SK-N-SH treated with all-trans-retinoic acid at 6 μM for 48 hours (cell line): ENCODE results near the gene NKD2.

ENCODE experiments used
- BACH2 ChIP-seq: fragments of 250-450 bp; sonication (Bioruptor Pico); IDR thresholded peaks from 2 replicates; pipeline ENCODE4 v1.9.0; 2021; ENCODE audit warnings: mild to moderate bottlenecking, borderline replicate concordance
- RARB ChIP-seq: fragments of 250-450 bp; sonication (Bioruptor Pico); IDR thresholded peaks from 2 replicates; pipeline ENCODE4 v1.8.0; 2021; ENCODE audit warnings: mild to moderate bottlenecking, moderate library complexity
- SNAI2 ChIP-seq: fragments of 250-450 bp; sonication (Bioruptor Pico); IDR thresholded peaks from 2 replicates; pipeline ENCODE4 v1.5.0; 2020; ENCODE audit warnings: mild to moderate bottlenecking, moderate library complexity
- ZC3H10 ChIP-seq: fragments of 250-450 bp; sonication (Bioruptor Pico); IDR thresholded peaks from 2 replicates; pipeline ENCODE4 v1.5.1; 2021; ENCODE audit warnings: mild to moderate bottlenecking, moderate library complexity
- ZFP3 ChIP-seq: fragments of 250-450 bp; sonication (Bioruptor Pico); IDR thresholded peaks from 2 replicates; pipeline ENCODE4 v1.5.0; 2020; ENCODE audit warnings: mild to moderate bottlenecking, moderate library complexity
- ZNF70 ChIP-seq: fragments of 450-650 bp; formaldehyde crosslinking; IDR thresholded peaks from 2 replicates; pipeline ENCODE4 v1.5.0; 2020; ENCODE audit warnings: mild to moderate bottlenecking, moderate library complexity
- TF ChIP-seq, protein P1 (sequence below): fragments of 250-450 bp; sonication (Bioruptor Pico); IDR thresholded peaks from 2 replicates; pipeline ENCODE4 v1.8.0; 2020; ENCODE audit warnings: mild to moderate bottlenecking, moderate library complexity, borderline replicate concordance

DNA sequence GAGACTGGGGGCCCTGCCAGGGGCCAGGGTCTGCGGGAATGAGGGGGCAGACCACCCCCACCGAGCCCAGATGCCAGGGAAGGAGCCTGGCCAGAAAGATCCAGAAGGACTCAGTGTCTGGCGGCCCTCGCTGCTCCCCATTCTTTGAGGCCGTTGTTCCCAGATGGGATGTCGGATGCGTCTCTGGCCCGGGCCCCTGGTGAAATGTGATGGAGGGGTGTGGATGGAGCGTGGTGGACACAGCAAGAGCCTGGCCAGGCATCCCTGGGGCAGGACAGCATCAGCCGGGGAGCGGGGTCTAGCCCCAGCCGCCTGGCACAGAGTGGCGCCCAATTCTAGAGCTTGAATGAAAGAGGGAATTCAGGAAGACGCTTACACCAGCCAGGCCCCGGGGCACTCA, 46.2 kb upstream of the NKD2 start:
- TF ChIP-seq, protein P1, sequence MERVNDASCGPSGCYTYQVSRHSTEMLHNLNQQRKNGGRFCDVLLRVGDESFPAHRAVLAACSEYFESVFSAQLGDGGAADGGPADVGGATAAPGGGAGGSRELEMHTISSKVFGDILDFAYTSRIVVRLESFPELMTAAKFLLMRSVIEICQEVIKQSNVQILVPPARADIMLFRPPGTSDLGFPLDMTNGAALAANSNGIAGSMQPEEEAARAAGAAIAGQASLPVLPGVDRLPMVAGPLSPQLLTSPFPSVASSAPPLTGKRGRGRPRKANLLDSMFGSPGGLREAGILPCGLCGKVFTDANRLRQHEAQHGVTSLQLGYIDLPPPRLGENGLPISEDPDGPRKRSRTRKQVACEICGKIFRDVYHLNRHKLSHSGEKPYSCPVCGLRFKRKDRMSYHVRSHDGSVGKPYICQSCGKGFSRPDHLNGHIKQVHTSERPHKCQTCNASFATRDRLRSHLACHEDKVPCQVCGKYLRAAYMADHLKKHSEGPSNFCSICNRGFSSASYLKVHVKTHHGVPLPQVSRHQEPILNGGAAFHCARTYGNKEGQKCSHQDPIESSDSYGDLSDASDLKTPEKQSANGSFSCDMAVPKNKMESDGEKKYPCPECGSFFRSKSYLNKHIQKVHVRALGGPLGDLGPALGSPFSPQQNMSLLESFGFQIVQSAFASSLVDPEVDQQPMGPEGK (CRISPR knock-in tag) = no peak
- TF ChIP-seq ZC3H10 (CRISPR knock-in tag) (no peak), RARB (CRISPR knock-in tag) (no peak), ZFP3 (no peak), ZNF70 (CRISPR knock-in tag) (no peak), SNAI2 (CRISPR knock-in tag) (no peak), BACH2 (no peak)
